ENCODE measurements around the gene PTH1R.

The PTH1R gene

GRCh38 chr3:46948830-46949671 is 71.5 kb downstream of the PTH1R start:
- FAIRE-seq = no peak

GRCh38 chr3:46950177-46950576 is 72.7 kb downstream of the PTH1R start:
- FAIRE-seq = no peak

GRCh38 chr3:46950650-46951241 is 73.2 kb downstream of the PTH1R start:
- no peak for FAIRE-seq

DNA sequence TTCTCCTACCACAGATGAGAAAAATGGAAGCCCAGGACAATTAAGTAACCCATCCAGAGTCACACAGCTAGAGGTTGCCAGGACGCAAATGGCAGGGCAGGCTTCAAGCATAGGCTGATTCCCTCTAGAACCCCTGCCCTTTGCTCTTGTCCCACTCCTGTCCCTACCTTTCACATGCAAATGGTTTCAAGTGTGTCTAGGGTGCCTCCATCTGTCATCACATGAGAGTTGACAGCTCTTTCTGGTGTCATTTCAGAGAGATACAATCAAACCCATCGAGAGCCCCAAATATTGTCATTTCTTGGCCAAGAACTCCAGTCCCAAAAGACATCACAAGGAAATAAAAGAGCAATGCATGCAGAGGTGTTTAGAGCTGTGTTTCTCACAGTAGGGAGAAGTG is 75.3 kb downstream of the PTH1R start:
- no peak for FAIRE-seq
